GM18907 (cell line): ENCODE data around the gene ZNF438.
"Not testable (repeated sequence)": the region's sequence is repeated elsewhere in the genome, so short reads cannot be mapped to it uniquely, and the experiment has no call there.

Experiments used
- ATAC-seq: cut with Tn5 transposase; IDR thresholded peaks from one replicate; pipeline ENCODE4 v1.9.1; 2021; ENCODE audit warnings: mild to moderate bottlenecking, moderate library complexity; ENCODE audit not compliant: unreplicated experiment

The ZNF438 gene

DNA sequence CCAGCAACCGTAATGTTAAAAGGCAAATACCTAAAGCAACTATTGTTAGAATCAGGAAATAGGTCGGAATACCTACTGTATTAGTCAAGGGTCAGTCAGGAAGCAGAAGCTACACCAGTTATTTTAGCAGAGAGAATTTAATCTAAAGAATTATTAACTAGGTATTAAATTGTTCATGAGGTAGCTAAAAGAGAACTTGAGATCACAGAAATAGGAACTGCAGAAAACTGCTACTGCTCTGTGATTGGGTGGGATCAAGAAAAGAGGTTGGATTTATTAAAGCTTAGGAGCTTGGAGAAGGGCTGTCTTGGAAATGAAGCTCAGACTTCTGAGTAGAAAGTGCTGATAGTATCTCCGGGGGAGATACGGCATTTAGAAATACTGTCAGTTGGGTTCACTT lies 20.0 kb upstream of the ZNF438 start:
- ATAC-seq, result no peak

DNA sequence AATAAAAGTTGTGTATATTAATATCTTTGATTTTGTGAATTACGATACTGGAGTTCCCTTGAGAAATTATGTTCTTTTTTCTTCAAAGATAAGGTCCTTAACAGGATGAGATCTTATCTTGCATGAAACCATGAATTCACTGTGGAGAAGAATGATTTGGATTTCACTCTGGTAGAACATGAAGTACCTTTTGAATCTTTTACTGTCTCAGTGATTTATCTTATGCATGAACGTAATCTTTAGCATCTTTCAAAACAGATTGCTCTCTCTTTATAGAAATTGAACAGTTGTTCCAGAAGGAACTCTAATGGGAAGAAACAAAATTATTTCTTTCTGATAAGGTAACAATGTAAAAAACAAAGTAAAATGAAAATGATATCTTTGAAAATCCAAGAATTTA lies 11.0 kb upstream of the ZNF438 start:
- no peak for ATAC-seq

DNA sequence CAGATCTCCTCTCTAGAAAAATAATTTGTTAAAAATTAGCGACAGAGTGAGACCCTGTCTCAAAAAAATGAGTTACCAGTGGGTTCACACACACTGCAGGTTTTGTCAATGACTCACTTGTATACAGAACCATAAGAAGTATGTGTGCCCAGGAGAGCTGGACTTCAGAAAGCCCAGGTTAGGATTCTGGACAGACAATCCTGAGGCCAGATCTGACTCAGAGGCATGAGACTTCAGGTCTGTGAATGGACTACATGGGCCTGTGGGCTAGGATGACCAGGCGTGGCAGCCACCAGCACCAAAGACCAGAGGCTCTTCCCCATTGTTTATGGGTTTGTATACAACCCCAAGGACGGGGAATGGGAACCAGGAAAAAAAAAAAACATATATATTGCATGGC lies 9.3 kb upstream of the ZNF438 start:
- ATAC-seq, result no peak

DNA sequence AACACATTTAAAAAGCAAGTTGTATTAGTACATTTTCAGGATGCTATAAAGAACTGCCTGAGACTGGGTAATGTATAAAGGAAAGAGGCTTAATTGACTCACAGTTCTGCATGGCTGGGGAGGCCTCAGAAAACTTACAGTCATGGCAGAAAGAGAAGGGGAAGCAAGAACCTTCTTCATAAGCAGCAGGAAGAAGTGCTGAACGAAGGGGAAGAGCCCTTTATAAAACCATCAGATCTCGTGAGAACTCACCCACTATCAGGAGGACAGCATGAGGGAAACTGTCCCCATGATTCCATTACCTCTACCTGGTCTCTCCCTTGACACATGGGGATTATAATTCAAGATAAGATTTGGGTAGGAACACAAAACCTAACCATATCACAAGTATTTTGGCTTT lies 7.3 kb upstream of the ZNF438 start:
- ATAC-seq, result not testable (repeated sequence)

DNA sequence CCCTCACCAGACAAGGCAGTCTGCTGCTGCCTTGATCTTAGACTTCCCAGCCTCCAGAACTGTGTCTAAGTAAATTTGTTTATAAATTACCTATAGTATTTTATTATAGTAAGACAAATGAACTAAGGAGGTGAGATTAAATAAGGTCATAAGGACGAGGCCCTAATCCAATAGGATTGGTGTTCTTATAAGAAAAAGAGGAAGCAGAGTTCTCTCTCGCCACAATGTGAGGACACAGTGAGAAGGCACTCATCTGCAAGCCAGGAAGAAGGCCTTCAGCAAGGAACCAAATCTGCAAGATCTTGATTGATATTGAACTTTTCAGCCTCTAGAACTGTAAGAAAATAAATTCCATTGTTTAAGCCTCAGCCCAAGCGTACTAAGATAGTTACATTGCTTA lies 6.1 kb upstream of the ZNF438 start:
- no peak for ATAC-seq

DNA sequence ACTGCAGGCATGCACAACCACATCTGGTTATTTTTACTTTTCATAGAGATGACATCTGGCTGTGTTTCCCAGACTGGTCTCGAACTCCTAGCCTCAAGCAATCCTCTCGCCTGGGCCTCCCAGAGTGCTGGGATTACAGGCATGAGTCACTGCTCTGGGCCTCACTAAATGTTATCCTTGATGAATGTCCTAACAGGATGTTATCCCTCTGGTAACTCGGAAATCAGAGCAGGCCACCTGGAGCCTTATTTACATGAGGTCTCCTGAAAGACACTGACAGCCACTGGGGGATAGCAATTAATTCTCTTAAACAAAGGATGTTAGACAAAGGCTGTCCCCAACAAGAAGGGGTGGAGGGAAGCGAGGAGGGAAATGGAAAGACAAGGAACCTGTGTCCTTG lies 4.5 kb upstream of the ZNF438 start:
- no peak for ATAC-seq

DNA sequence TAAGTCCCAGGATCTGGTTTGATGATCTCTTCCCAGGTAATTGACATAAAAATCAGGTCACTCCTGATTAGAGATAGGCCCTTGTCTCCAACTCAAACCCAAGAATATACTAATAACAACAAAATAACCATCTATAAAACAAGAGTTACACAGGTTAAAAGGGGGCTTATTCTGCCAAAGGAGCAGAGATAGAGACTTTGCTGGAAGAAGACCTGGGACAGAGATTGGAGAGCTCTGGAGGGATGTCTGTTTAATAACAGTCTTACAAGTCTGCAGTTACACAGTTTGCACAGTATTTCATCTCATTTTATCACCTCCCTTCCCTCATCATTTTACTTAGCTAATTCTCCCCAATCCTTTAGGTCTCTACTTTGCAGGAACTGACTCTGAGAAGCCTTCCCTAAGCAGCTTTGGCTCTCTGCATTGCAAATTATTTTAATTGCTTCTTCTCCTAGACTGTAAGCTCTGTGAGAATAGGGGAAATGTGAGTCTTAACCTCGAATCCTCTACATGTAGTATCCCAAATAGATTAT lies 3.7 kb upstream of the ZNF438 start:
- ATAC-seq, result no peak

DNA sequence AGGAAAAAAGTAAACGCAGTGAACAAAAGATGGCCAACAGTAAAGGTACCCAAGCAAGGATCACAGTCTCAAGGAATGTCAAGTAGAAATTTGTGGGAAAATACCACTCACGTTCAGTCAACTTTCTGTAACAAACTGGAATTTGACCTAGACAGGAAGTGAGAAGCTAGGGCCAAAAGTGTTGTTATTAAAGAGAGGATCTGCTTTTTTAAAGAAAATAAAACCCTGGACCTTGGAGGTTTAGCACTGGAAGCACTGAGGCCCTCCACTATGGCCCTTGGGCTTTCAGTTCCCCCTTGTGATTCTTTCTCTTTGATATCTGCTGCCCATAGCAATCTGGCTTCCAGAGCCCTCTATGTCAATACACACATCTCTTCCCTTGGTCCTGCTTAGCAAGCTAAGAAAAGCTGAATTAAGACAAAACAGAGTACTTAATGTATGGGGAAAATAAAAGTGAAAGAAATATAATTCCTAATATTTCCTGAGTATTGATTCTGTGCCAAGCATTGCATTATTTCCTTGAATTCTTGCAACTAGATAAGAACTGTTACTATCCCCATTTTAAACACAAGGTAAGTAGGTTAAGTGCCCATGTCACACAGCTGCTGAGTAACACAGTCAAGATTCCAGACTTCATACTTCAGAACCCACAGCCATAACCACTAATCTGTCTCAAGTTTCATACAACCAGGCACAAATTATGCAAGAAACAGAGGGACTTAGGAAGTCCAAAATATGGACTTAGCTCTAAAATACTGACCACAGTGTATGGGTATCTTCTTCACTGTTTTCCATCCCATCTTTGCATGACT lies 2.6 kb upstream of the ZNF438 start:
- ATAC-seq, result no peak

DNA sequence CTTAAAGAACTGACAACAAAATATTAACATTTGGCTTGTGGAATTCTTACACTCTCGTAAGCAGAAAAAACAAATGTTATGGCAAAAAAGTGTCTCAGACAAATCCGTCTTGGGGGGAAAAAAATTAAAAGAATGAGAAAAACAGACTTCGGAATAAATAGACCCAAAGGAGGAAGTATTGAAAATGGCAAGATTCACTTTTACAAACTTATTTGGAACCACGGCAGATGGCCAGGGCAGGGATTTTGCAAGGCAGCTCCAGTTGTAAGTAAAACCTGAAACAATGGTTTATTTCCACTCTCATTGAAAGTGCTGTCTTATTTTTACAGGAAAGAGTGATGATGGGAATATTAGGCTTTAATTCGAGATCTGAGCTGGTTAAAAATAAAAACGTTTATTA lies 1.5 kb upstream of the ZNF438 start:
- no peak for ATAC-seq

DNA sequence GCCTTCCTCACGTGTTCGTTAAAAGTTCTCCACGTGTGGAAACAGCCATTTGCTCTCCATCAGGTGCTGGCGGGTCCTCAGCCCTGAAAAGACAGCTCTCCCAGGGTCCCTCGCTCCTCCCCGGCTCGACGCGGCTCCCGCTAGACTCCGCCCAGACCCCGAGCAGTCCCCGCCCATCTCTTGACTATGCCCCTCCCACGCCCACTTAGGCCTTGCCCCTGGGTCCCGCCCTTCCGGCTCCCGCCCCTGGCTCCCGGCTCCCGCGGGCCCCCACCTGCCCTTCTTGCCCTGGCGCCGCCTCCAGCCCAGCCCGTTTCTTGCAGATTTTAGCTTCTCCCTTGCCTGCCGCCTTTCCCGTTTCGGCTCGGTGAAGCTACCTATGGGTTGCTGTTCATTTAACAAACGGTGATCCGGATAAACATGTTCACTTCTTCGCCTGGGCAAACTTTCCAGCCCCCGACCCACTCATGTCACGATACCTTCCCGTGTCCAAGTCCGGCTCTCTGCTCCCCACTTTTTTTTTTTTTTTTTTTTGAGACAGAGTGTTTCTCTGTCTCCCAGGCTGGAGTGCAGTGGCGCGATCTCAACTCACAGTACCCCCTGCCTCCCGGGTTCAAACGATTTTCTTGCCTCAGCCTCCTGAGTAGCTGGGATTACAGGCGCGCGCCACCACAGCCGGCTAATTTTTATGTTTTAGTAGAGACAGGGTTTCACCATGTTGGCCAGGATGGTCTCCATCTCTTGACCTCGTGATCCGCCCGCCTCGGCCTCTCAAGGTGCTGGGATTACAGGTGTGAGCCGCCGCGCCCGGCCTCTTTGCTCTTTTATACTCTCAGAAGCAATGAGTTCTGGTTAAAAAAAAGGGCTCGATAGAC lies 830 bp upstream of the ZNF438 start:
- peak; percentile 89 for ATAC-seq

DNA sequence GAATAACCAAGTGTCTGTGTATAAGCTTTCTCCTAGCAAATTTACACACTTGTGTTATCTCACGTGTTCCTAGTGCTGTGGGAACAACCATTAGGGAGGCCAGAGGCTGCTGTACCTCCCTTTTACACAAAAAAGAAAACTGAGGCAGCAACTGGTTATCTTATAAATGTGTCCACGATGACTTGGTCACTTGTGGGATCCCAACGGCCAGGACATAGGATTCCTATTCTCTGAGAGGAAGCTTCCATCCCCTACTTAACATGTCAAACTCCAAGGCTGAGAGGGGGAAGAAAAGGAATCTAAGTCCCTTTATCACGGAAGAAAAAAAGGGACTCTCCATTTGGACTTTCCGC lies 484 bp downstream of the ZNF438 start:
- no peak for ATAC-seq

DNA sequence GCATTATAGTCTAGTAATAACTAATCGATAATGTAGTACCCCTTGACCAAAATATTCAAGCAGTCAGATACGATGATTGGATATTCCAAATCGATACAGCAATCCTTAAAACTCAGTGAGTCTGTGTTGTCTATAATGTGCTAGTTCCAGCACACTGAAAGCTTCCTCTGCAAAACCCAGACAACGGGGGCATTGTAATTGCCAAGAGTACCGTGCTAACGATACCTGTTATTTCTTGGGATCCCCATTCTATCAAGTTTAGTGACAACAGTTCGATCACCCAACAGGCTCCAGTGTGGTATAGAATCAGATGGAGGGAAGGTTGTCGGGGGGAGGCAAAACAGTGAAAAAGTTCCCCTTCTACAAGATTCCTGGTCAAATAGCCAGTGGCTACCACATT lies 865 bp downstream of the ZNF438 start:
- ATAC-seq, result no peak

DNA sequence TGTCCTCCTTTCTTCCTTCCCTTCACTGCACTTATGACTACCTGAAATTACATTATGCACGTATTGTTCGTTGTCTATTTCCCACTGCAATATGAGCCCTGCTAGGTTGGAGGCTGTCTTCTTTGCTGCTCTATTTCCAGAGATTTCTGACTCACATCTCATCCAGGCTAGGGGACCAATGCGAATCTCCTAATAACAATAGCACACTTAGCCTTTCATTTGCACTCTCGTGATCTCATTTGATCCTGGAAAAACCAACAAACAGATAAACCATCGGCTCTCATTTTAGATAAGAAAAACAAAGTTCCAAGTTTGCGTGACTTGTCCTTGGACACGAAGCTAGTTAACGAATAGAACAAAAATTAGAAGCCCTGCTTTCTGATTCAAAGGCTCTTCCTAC lies 1.4 kb downstream of the ZNF438 start:
- no peak for ATAC-seq

DNA sequence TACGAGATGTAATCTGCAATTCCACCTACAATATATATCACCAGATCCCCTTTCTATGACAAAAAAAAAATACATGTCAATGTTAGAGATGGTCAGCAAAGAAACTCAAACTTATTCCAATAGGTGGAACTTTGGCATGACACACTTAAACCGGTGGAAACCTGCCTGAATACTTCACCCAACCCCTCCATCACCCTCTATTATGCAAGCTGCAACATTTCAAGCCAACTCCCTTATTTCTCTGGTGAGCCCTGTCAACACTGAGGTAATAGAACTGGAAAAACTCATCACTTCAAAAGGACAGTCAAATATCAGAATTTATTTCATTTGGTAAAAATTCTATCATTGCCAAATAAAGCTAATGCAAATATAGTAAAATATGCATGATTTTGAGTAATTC lies 3.6 kb downstream of the ZNF438 start:
- no peak for ATAC-seq

DNA sequence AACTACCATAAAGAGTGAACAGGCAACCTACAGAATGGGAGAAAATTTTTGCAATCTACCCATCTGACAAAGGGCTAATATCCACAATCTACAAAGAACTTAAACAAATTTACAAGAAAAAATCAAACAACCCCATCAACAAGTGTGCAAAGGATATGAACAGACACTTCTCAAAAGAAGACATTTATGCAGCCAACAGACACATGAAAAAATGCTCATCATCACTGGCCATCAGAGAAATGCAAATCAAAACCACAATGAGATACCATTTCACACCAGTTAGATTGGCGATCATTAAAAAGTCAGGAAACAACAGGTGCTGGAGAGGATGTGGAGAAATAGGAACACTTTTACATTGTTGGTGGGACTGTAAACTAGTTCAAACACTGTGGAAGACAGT lies 5.4 kb downstream of the ZNF438 start:
- ATAC-seq, result not testable (repeated sequence)

DNA sequence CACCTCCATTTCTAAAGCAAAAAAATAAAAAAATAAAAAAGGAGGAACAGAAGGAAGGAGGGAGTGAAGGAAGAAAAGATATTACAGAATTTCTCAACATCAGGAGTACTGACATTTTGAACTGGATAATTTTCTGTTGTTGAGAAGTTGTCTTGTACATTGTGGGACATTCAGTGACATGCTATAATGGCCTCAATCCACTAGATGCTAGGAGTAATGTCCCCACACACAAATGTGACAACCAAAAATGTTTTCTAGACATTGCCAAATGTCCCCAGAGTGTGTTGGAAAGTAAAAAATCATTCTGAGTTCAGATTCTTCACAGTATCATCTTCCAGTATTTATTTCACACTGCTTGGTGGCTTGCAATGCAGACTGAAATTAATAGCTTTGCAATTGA lies 6.5 kb downstream of the ZNF438 start:
- no peak for ATAC-seq

DNA sequence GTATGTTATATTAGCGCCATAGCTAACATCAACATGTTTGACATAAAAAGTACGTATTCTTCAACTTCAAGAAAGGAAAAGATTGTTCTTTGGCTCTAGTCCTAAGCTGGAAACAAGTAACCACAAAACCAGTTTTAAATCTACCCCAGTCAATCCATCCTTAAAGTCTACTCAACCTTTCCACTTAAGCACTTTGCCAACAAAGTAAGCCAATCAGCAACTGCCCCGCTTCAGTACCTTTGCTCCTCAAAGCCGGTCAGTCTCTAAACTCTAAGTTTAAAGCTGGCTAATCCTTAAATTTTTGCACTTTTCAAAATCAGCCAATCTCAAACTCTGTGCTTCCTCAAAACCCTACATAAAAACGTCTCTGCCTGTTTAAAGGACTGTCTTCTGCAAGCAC lies 8.1 kb downstream of the ZNF438 start:
- ATAC-seq, result no peak

DNA sequence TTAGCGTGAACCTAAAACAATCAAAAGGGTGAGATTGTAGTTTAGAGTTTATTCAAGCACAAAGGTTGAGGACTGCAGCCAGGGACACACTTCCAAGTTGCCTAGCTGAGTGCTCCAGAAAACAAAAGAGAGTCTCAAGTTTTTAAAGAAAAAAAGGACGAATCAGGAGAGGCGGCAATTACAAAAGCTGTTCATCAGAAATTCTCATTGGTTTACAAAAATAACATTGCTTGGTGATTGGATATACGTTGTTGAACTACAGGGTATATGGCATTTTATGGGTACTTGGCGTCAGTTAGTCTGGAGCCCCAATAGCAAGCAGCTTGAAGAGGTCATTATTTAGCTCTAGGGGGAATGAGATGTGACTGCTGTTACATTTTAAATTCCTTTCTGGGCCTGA lies 11.5 kb downstream of the ZNF438 start:
- ATAC-seq, result no peak

DNA sequence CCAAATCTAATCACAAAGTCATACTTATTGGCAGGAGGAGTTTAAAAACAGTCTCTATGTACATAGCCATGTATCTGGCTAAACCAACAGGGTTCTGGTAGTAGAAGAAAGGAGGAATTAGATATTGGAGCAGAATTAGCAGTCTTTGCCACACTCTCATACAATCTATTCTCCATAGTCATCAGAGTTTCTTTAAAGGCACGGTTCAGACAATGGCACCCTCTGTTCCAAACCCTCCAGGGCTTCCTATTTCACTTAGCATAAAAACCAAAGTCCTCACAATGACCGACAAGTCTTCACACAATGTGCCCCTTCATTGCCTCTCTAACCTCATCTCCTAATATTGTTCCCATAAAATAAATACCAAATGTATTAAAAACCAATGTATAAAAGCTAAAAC lies 12.7 kb downstream of the ZNF438 start:
- no peak for ATAC-seq

DNA sequence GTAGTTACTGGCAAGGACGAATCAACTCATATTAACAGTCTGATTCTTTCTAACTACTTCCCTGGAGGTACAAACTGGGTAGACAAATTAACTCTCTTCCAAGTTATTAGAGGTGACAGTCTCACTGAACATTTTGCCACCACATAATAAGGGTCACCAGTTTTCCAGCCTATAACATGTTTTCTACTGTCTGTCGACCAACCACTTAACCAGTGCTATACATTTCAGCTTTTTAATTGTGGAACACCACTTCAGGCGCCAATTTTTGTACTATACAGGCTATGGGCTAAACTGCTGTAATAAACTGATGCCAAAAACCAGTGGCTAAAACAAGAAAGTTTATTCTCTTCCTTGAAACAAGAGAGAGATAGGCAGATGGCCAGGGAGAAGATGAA lies 13.3 kb downstream of the ZNF438 start:
- ATAC-seq, result no peak

DNA sequence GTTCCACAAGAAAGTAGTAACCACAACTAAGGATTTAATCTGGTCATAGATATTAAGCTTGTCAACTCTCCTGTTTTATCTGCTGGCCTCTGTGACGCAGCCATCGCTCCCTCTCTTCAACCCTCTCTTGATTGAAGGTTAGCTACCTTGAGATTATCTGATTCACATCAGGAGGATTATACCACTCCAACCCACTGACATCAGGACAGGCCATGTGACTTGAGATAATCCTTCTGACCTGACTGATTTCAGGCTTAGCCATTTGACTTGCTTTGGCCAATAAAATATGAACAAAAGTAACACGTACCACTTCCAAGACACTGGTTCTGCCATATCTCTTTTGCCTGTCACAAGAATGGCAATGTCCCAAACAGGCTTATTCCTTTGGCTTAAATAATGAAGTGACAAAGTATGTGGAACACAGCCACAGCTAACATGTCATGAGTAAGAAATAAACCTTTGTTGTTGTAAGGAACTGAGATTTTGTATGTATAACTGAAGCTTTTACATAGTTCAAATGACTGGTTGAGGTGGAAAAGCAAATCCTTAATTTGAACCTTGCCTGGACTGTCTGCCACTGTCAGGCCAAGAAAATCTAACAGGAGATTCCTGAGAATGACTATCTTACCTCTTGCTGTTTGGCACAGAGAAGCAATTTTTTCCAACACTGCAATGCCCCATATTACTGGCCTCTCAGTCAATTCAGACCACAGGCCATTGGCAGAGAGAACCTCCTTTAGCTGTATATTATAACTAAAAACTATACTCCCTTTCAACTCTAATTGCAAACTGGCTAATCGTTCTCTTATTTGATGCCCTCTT lies 13.9 kb downstream of the ZNF438 start:
- no peak for ATAC-seq
